Heart left ventricle (tissue), 16 donors: Measurements from ENCODE around the gene SUPT3H. TPM values are rescaled to one million over a fixed set of nuclear protein-coding genes. Genes with fewer than 3 reads are reported as not detected.

Source experiments
- ATAC-seq, 4 donors: fragments of 200-7000 bp; cut with Tn5 transposase; one replicate each; pipeline ENCODE4 v1.9.1; 2020 to 2022; ENCODE audit warnings: moderate library complexity in 4 of 4, mild to moderate bottlenecking in 3 of 4, moderate number of reproducible peaks in 1 of 4
- DNase-seq, 5 donors: peaks; one replicate each; pipeline ENCODE4 v3.0.0-alpha.2; 2020
- H3K27ac ChIP-seq, 12 donors: fragments of 200-600 bp; sonication (generic) in 4 of 12; one replicate each; pipeline versions ENCODE4 v1.5.0 to v1.8.0; 2016 to 2022; ENCODE audit warnings: mild to moderate bottlenecking in 2 of 12
- H3K27me3 ChIP-seq, 9 donors: fragments of 200-600 bp; sonication (generic) in 2 of 9; one replicate each; pipeline versions ENCODE4 v1.5.1 to v1.8.0; 2016 to 2022; ENCODE audit warnings: mild to moderate bottlenecking in 3 of 9
- H3K36me3 ChIP-seq, 9 donors: fragments of 200-600 bp; sonication (generic) in 2 of 9; one replicate each; pipeline versions ENCODE4 v1.5.0 to v1.8.0; 2018 to 2022; ENCODE audit warnings: mild to moderate bottlenecking in 2 of 9
- H3K4me1 ChIP-seq, 12 donors: fragments of 200-600 bp; sonication (generic) in 4 of 12; one replicate each; pipeline versions ENCODE4 v1.5.0 to v1.8.0; 2016 to 2022; ENCODE audit warnings: mild to moderate bottlenecking in 3 of 12
- H3K4me3 ChIP-seq, 12 donors: fragments of 200-600 bp; sonication (generic) in 4 of 12; one replicate each; pipeline versions ENCODE4 v1.5.0 to v1.8.0; 2017 to 2022; ENCODE audit warnings: mild to moderate bottlenecking in 9 of 12, moderate library complexity in 4 of 12
- H3K9me3 ChIP-seq, 12 donors: fragments of 200-600 bp; sonication (generic) in 4 of 12; one replicate each; pipeline versions ENCODE4 v1.5.0 to v1.8.0; 2016 to 2022; ENCODE audit warnings: mild to moderate bottlenecking in 1 of 12
- POLR2A ChIP-seq, 2 donors: fragments of 450-650 bp; IDR thresholded peaks; one replicate each; pipeline ENCODE4 v1.6.1; 2017; ENCODE audit warnings: antibody characterized with exemption in 2 of 2, mild to moderate bottlenecking in 2 of 2, moderate library complexity in 2 of 2
- WGBS, 4 donors: extraction: QIAGEN DNeasy Blood & Tissue Kit in 2 of 4; methylation state at CpG; one replicate each; pipeline versions ENCODE4 v1.1.5 to v1.1.7; 2013 to 2018; 5-methylcytosine and 5-hydroxymethylcytosine counted together
- intact Hi-C, 10 donors: fragments of 100-400 bp; cut with DNase I; formaldehyde crosslinking; loops; one replicate each; pipeline versions ENCODE4 v1.11.1 to v1.14.2; 2022
- polyA plus RNA-seq, 2 donors: library from polyadenylated mRNA; stranded (reverse); fragments of 200-250 nt; gene quantifications; one replicate each; pipeline ENCODE4 v1.2.3, GENCODE V29; 2013
- total RNA-seq, 9 donors: library from RNA; depleted of rRNA in 2 of 9; stranded (reverse); fragments of >200 nt in 2 of 9; fragmentation: NEBNext Ultra II Directional in 3 of 9; extraction: Animal tissue kit (Norgen Biotek cat#: 25700) in 3 of 9; gene quantifications; one replicate each; pipeline versions ENCODE4 v1.1.0 to v1.2.4, GENCODE V29; 2016 to 2023
- TF ChIP-seq, protein P1 (sequence below), 12 donors: fragments of 200-600 bp; sonication (generic) in 4 of 12; IDR thresholded peaks; one replicate each; pipeline versions ENCODE4 v1.5.0 to v1.8.0; 2018 to 2022; ENCODE audit warnings: antibody characterized with exemption in 12 of 12, mild to moderate bottlenecking in 5 of 12
- donor health status: ischemic (EF 13 %, LVEDD 7.1; RV severe dilation, severe dysfunction).
- donor health status: healthy with polysubstance abuse.
- donor health status: DM: no; HTN: yes; CAD: no.
- donor health status: DM: no; HTN: no; CAD: no.
- donor health status: ischemic (EF 25% LVEDD 6.9; RV normal size, moderate dysfunction).
- donor health status: ischemic (EF 25% LVEDD 5.7; RV mildly dilated, moderate dysfunction).
- donor health status: healthy.
- donor health status: DM: yes; HTN: yes; CAD: no.
- donor health status: ischemic (EF 35%, LVEDD 5.7; RV mildly dilated, moderate dysfunction).
- donor health status: nonischemic (EF 11% LVEDD 7.7; RV severe dilation, severe dysfunction).
- donor health status: DM: yes; HTN: yes; CAD: no.
- donor health status: PGD.
- donor health status: ischemic (EF 29% LVEDD 5.4; RV normal size, mild dysfunction).
- donor health status: nonischemic (EF 23%, LVEDD 6.1; RV moderate dilation, normal function).

The SUPT3H gene
- total and polyA plus RNA-seq, 11 donors, result 1.5 to 8.1 (median 4.1) TPM

DNA sequence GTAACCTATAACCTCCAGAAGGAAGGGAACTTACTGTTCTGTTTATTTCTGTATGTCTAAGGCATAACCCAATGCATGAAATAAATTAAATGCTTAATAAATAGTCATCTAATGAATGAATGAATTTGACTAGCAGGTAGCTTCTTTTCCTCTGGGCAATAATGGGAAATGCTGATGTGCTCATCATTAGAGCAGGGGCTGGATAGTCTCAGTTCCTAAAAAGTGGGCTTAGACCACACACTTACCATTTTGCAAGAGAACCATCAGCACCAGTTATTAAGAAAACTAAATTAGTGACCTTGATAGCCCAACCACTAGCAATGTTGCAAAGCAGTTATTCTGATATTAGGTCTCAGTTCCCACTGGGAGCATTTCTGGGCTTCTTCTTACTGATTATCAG lies 540.5 kb downstream of the SUPT3H start:
- DNase-seq (no peak), ATAC-seq (no peak)
- no peak overlapping the region for H3K27ac ChIP-seq
- H3K9me3 ChIP-seq, result no peaks in the 10 kb centered on the region
- no peak overlapping the region for H3K4me3 ChIP-seq
- no peaks in the 10 kb centered on the region for H3K27me3 ChIP-seq
- TF ChIP-seq, protein P1, sequence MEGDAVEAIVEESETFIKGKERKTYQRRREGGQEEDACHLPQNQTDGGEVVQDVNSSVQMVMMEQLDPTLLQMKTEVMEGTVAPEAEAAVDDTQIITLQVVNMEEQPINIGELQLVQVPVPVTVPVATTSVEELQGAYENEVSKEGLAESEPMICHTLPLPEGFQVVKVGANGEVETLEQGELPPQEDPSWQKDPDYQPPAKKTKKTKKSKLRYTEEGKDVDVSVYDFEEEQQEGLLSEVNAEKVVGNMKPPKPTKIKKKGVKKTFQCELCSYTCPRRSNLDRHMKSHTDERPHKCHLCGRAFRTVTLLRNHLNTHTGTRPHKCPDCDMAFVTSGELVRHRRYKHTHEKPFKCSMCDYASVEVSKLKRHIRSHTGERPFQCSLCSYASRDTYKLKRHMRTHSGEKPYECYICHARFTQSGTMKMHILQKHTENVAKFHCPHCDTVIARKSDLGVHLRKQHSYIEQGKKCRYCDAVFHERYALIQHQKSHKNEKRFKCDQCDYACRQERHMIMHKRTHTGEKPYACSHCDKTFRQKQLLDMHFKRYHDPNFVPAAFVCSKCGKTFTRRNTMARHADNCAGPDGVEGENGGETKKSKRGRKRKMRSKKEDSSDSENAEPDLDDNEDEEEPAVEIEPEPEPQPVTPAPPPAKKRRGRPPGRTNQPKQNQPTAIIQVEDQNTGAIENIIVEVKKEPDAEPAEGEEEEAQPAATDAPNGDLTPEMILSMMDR (IDR thresholded peaks at IDR 0.05), result no peak
- TF ChIP-seq POLR2A (IDR thresholded peaks at IDR 0.05), result no peak
- H3K4me1 ChIP-seq, result no peaks in the 10 kb centered on the region
- H3K36me3 ChIP-seq, result no peaks in the 10 kb centered on the region
- intact Hi-C loops, result no loop called here

DNA sequence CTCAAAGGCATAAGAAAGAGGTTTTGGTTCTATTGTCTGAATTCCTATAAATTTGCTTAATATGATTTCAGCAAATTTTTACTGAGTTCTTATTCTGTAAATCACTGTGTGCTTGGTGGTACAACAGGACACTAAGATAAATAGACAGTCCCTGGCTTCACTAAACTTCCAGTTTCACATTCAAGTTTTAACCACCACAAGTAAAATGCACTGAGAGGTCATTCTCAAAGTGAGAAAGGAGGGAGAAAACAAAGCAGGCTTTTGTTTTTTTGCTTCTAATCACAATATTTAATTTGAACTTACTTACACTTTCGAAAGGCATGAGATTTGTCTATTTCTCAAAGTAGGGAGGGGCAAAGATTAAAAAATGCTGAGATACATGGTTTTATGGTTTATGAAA lies 544.5 kb downstream of the SUPT3H start:
- 82 to 98% (median 89%) methylated on average over 1 of the region's 1 CpG for WGBS, 4 donors

DNA sequence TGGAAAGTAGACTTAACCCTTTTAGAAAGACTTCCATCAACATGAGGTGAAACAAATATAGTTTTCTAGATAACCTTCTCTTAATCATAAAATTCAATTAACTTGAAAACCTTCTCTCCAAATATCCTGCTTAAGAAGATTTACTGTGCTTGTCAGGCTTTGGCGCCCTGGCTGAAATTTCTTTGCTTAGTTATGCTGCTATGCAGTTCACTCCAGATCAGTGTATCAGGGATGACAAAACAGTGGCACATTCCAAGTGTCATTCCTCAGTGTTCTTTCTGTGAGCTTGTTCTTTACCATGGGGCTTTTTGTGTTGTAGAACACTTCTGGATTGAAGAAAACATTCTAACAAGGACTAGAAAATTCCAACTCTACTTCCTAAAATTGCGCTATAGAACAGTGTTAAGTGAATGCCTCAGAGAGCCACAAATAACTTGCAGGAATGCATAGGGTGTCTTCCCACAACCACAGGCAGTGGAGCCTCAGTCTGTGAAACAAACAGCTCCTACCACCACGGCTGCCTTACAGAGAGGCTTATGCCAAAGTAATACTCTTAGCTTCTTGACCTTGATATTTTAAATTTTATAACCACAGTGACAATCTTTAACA lies 546.6 kb downstream of the SUPT3H start:
- no peak overlapping the region for H3K27ac ChIP-seq
- no peak for ATAC-seq
- no peaks in the 10 kb centered on the region for H3K27me3 ChIP-seq
- H3K4me3 ChIP-seq, result no peak overlapping the region
- H3K9me3 ChIP-seq, result no peaks in the 10 kb centered on the region
- 84 to 91% (median 90%) methylated on average over 3 of the region's 3 CpGs for WGBS, 4 donors
- no peaks in the 10 kb centered on the region for H3K36me3 ChIP-seq
- intact Hi-C loops, result no loop called here
- no peak for DNase-seq
- peaks cover 0 to 10% (median 0%) of the 10 kb centered on the region in 12 donors for H3K4me1 ChIP-seq
- TF ChIP-seq, protein P1 (IDR thresholded peaks at IDR 0.05), result no peak
- TF ChIP-seq POLR2A (IDR thresholded peaks at IDR 0.05), result no peak

More for the DNA sequence above, 544.5 kb downstream of the SUPT3H start:
- peaks cover 0 to 10% (median 0%) of the 10 kb centered on the region in 12 donors for H3K4me1 ChIP-seq
- no peaks in the 10 kb centered on the region for H3K27me3 ChIP-seq
- DNase-seq, result no peak
- TF ChIP-seq, protein P1 (IDR thresholded peaks at IDR 0.05), result no peak
- TF ChIP-seq POLR2A (IDR thresholded peaks at IDR 0.05), result no peak
- no peak for ATAC-seq
- intact Hi-C loops, result no loop called here
- no peak overlapping the region for H3K4me3 ChIP-seq
- no peak overlapping the region for H3K27ac ChIP-seq
- H3K36me3 ChIP-seq, result no peaks in the 10 kb centered on the region
- H3K9me3 ChIP-seq, result no peaks in the 10 kb centered on the region

DNA sequence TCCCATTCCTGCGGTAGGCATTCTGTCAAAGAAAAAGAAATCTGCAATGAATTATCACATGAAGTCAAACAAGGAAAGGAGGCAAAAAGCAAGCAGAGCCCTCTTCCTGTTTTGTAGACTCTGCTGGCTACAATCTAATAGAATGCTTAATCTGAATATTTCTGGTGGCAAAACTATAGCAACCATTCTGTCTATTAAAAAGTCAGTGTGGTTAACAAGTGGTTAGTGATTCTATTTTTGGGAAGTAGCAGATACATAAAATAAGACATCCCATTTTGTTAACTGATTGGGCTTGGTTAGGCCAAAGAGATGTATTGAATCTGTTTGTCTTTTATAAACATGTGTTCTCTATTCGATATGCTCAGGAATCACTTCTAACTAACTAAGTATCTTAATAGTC lies 547.9 kb downstream of the SUPT3H start:
- ATAC-seq, result no peak
- intact Hi-C loops, result no loop called here
- 75 to 87% (median 79%) methylated on average over 2 of the region's 2 CpGs for WGBS, 4 donors

More for the DNA sequence above, 547.9 kb downstream of the SUPT3H start:
- Histone ChIP-seq H3K36me3 (no peaks in the 10 kb centered on the region), H3K4me3 (no peak overlapping the region), H3K4me1 (peaks cover 0 to 10% (median 0%) of the 10 kb centered on the region in 12 donors), H3K27ac (no peak overlapping the region), H3K27me3 (no peaks in the 10 kb centered on the region), H3K9me3 (no peaks in the 10 kb centered on the region)
- DNase-seq, result no peak
- TF ChIP-seq POLR2A (IDR thresholded peaks at IDR 0.05), result no peak
- TF ChIP-seq, protein P1 (IDR thresholded peaks at IDR 0.05), result no peak
